ENCODE results near the gene NOLC1.

The NOLC1 gene

GRCh38 chr10:102151774-102152544 is at the start of gene NOLC1:
Gene NOLC1 (plus strand): TSS chr10:102152389. CDS start chr10:102152411, 22 bp downstream.
- peak within 1 kb of the TSS; percentile 98 for H3K4me3 ChIP-seq (ENCODE audit: low read length)
- H3K36me3 ChIP-seq (ENCODE audit: control insufficient read depth, insufficient read depth, low read length) = peaks cover 19% of the 10 kb centered on the region
- peak within 1 kb of the TSS; percentile 84 for H3K9ac ChIP-seq (ENCODE audit: low read length)
- peaks cover 12% of the 10 kb centered on the region for H3K4me1 ChIP-seq (ENCODE audit: control insufficient read depth, insufficient read depth, low read length)
- no peaks in the 10 kb centered on the region for H3K27me3 ChIP-seq (ENCODE audit: control insufficient read depth, insufficient read depth, low read length)
- H3K27ac ChIP-seq (ENCODE audit: low read depth, low read length) = peak within 1 kb of the TSS; percentile 86

- H3K4me1 ChIP-seq (ENCODE audit: control insufficient read depth, insufficient read depth, low read length) = no peaks in the 10 kb centered on the region
- no peak overlapping the region for H3K27ac ChIP-seq (ENCODE audit: low read depth, low read length)
- H3K27me3 ChIP-seq (ENCODE audit: control insufficient read depth, insufficient read depth, low read length) = no peaks in the 10 kb centered on the region
- H3K4me3 ChIP-seq (ENCODE audit: low read length) = no peak overlapping the region
- H3K36me3 ChIP-seq (ENCODE audit: control insufficient read depth, insufficient read depth, low read length) = peaks cover 4% of the 10 kb centered on the region
- H3K9ac ChIP-seq (ENCODE audit: low read length) = no peak overlapping the region
Measured at GRCh38 chr10:102102421-102102820, 49.8 kb upstream of the NOLC1 start.

DNA sequence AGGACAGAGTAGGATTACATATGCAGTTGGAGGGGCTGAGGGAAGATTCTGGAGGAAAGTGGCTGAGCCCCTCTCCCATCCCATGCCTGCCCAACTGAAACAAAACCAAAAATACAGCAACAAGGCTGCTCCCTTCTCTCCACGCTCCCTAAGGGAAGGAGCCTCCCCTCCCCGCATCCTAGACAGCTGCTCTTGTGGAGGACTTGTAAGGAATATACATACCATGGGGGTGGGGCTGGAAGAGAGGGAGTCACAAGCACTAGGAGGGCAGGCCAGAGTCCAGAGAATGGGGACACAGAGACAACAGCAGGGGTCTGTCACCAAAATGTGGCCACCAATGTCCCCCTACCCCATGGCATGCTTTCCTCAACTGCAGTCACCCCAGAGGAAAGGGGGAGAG is 45.2 kb upstream of the NOLC1 start:
- Histone ChIP-seq H3K9ac (ENCODE audit: low read length) (no peak overlapping the region), H3K27ac (ENCODE audit: low read depth, low read length) (no peak overlapping the region), H3K36me3 (ENCODE audit: control insufficient read depth, insufficient read depth, low read length) (peaks cover 34% of the 10 kb centered on the region), H3K4me1 (ENCODE audit: control insufficient read depth, insufficient read depth, low read length) (no peaks in the 10 kb centered on the region), H3K27me3 (ENCODE audit: control insufficient read depth, insufficient read depth, low read length) (no peaks in the 10 kb centered on the region), H3K4me3 (ENCODE audit: low read length) (no peak overlapping the region)

DNA sequence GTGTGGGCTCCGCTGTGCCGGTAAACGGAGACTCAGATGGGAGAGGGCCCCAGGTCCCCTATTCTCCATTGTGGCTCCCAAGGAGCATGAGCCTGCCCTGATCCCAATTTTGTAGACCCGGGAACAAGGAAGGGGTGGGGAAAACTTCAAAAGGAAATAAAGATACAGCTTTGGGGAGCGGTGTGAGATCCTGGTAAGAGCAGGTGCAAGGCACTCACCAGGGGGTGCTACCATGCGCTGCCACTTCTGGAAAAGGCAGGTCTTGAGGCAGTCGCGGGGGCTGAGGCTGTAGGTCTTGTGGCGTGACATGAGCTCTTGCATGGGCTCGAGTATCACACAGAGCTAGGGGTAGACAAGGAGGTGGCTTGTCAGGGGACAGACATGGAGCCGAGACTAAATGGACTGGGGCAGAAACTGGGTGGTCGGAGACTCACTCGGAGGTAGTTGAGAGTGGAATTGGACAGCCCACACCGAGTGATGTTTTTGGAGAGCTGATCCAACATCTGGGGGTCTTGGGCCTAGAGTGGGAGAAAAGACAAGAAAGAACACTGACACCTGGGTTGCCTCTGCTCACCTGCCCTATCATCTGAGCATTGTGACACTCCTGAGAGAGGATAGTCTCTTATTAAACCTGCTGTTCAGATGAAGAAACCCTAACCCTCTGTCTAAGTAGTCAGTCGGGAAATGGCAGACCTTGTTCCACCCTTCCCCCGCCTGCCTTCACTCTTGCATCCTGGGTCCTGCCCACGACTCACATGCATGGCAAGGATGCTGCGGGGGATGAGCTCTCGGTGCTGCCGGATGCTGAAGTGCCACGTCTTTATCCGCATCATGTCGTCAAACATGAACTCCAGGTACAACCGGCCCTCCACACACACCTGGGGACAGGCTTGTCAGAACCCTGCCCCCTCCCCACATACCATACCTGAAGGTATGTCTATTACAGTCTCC is 42.7 kb upstream of the NOLC1 start:
- H3K4me1 ChIP-seq (ENCODE audit: control insufficient read depth, insufficient read depth, low read length) = peaks cover 8% of the 10 kb centered on the region

GRCh38 chr10:102111276-102111675 is 40.9 kb upstream of the NOLC1 start:
- no peaks in the 10 kb centered on the region for H3K27me3 ChIP-seq (ENCODE audit: control insufficient read depth, insufficient read depth, low read length)
- H3K4me3 ChIP-seq (ENCODE audit: low read length) = no peak overlapping the region
- peaks cover 16% of the 10 kb centered on the region for H3K4me1 ChIP-seq (ENCODE audit: control insufficient read depth, insufficient read depth, low read length)
- H3K9ac ChIP-seq (ENCODE audit: low read length) = no peak overlapping the region
- H3K36me3 ChIP-seq (ENCODE audit: control insufficient read depth, insufficient read depth, low read length) = peaks cover 34% of the 10 kb centered on the region
- H3K27ac ChIP-seq (ENCODE audit: low read depth, low read length) = no peak overlapping the region

More for the DNA sequence above, 42.7 kb upstream of the NOLC1 start:
- Histone ChIP-seq H3K36me3 (ENCODE audit: control insufficient read depth, insufficient read depth, low read length) (peaks cover 34% of the 10 kb centered on the region), H3K27ac (ENCODE audit: low read depth, low read length) (no peak overlapping the region), H3K9ac (ENCODE audit: low read length) (no peak overlapping the region), H3K27me3 (ENCODE audit: control insufficient read depth, insufficient read depth, low read length) (no peaks in the 10 kb centered on the region), H3K4me3 (ENCODE audit: low read length) (no peak overlapping the region)

- no peak overlapping the region for H3K27ac ChIP-seq (ENCODE audit: low read depth, low read length)
- no peak overlapping the region for H3K4me3 ChIP-seq (ENCODE audit: low read length)
- peaks cover 25% of the 10 kb centered on the region for H3K4me1 ChIP-seq (ENCODE audit: control insufficient read depth, insufficient read depth, low read length)
Measured at GRCh38 chr10:102112210-102112817, 39.9 kb upstream of the NOLC1 start.

DNA sequence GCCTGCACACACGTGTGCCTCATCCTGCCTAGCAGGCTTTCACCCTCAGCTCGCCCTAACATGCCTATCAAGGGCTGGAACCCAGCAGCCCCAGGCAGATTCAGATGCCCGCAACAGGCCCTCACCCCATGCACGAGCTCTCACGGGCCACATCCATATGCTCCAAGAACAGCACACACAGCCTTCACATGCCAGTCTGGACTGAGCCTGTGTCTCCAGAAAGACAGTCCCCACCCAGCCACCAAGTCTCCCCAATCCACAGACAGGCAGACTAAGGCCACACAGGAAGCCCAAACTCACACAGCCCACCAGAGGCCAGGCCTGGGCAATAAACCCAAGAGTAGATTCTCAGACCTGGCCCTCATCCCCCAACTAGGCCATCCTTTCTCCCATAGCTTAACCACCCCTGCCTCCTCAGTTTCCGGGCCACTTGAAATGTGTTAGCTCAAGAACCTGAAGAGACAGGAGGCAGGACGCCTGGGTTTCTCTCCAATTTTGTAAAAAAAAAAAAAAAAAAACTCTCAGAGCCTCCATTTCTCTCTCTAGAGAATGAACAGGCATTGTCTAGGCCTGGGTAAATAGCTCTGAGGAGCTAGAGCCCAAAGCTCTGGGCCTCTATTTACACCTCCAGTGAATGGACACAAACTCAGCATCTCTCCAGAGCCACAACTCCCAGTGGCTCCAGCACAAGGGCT is 38.8 kb upstream of the NOLC1 start:
- H3K9ac ChIP-seq (ENCODE audit: low read length) = peak overlapping the region; percentile 27
- H3K4me1 ChIP-seq (ENCODE audit: control insufficient read depth, insufficient read depth, low read length) = peaks cover 27% of the 10 kb centered on the region
- H3K4me3 ChIP-seq (ENCODE audit: low read length) = peak overlapping the region; percentile 75
- H3K36me3 ChIP-seq (ENCODE audit: control insufficient read depth, insufficient read depth, low read length) = peaks cover 28% of the 10 kb centered on the region
- no peaks in the 10 kb centered on the region for H3K27me3 ChIP-seq (ENCODE audit: control insufficient read depth, insufficient read depth, low read length)
- no peak overlapping the region for H3K27ac ChIP-seq (ENCODE audit: low read depth, low read length)

More at GRCh38 chr10:102112210-102112817, 39.9 kb upstream of the NOLC1 start:
- no peaks in the 10 kb centered on the region for H3K27me3 ChIP-seq (ENCODE audit: control insufficient read depth, insufficient read depth, low read length)
- H3K9ac ChIP-seq (ENCODE audit: low read length) = no peak overlapping the region
- peaks cover 30% of the 10 kb centered on the region for H3K36me3 ChIP-seq (ENCODE audit: control insufficient read depth, insufficient read depth, low read length)

GRCh38 chr10:102113956-102114857 is 38.0 kb upstream of the NOLC1 start:
- Histone ChIP-seq H3K4me3 (ENCODE audit: low read length) (peak overlapping the region; percentile 75), H3K36me3 (ENCODE audit: control insufficient read depth, insufficient read depth, low read length) (peaks cover 20% of the 10 kb centered on the region), H3K9ac (ENCODE audit: low read length) (peak overlapping the region; percentile 27), H3K4me1 (ENCODE audit: control insufficient read depth, insufficient read depth, low read length) (peaks cover 32% of the 10 kb centered on the region), H3K27me3 (ENCODE audit: control insufficient read depth, insufficient read depth, low read length) (no peaks in the 10 kb centered on the region), H3K27ac (ENCODE audit: low read depth, low read length) (no peak overlapping the region)

DNA sequence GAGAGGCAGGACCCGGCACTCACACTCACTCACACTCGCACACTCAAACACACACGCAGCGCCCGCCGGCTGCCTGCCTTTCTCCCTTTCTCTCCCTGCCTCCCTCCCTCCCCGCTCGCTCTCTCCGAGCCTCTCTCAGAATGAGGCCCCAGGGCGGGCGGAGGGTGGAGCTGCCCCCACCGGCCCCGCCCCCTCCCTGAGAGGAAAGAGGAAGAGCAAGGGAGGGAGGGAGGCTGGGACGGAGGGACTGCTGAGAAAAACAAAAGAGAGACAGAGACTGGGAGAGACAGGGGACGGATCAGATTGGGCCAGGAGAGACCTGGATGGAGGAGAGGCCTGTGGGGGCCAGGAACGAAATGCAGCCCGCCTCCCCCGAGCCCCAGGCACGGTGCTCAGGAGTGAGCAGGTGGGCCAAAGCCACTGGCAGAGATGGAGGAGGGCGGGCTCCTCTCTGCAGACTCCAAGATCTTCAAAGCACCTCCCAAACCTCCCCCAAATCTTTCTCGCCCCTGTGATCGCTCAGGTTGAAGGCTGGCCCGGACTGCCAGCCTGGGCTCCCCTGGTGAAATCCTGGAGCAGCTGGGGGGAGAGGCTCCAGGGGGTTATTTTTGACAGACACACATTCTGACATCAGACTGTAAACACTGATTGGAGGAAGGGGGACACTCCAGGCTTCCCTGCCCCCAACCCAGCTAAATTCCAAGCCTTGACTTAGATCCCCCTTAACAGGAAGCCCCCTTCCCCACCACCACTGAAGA is 37.1 kb upstream of the NOLC1 start:
- no peak overlapping the region for H3K9ac ChIP-seq (ENCODE audit: low read length)
- H3K4me3 ChIP-seq (ENCODE audit: low read length) = peak overlapping the region; percentile 69
- peak overlapping the region; percentile 100 for H3K27ac ChIP-seq (ENCODE audit: low read depth, low read length)
- H3K36me3 ChIP-seq (ENCODE audit: control insufficient read depth, insufficient read depth, low read length) = peaks cover 12% of the 10 kb centered on the region
- no peaks in the 10 kb centered on the region for H3K27me3 ChIP-seq (ENCODE audit: control insufficient read depth, insufficient read depth, low read length)
- peaks cover 32% of the 10 kb centered on the region for H3K4me1 ChIP-seq (ENCODE audit: control insufficient read depth, insufficient read depth, low read length)

DNA sequence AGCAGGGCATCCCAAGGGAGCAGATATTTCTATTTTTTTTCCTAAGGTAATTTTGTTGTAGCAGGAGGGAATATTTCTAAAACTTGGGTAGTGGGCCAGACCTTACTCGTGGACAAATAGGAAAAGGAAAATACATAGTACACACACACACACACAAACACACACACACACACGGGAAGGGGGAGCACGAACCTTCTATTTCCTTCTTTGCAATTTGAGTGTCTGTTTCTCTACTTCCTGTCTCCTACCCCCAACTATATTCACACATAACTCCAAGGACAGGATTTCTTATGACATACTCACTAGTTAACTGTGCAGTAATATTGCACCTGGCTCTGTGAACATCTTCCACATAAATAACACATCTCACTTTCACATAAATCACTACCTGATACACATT is 36.4 kb upstream of the NOLC1 start:
- Histone ChIP-seq H3K4me3 (ENCODE audit: low read length) (peak overlapping the region; percentile 69), H3K9ac (ENCODE audit: low read length) (no peak overlapping the region), H3K27ac (ENCODE audit: low read depth, low read length) (peak overlapping the region; percentile 100), H3K27me3 (ENCODE audit: control insufficient read depth, insufficient read depth, low read length) (no peaks in the 10 kb centered on the region), H3K4me1 (ENCODE audit: control insufficient read depth, insufficient read depth, low read length) (peaks cover 32% of the 10 kb centered on the region), H3K36me3 (ENCODE audit: control insufficient read depth, insufficient read depth, low read length) (peaks cover 5% of the 10 kb centered on the region)
